Right lobe of liver (tissue), 6 donors: ENCODE measurements around the gene PRDM16. TPM values are rescaled to one million over a fixed set of nuclear protein-coding genes. Genes with fewer than 3 reads are reported as not detected.

Experiments used
- ATAC-seq, 4 donors: fragments of 200-7000 bp; cut with Tn5 transposase; one replicate each; pipeline ENCODE4 v1.9.1; 2020; ENCODE audit warnings: mild to moderate bottlenecking in 4 of 4, moderate library complexity in 4 of 4
- DNase-seq, 3 donors: peaks; one replicate each; pipeline ENCODE4 v3.0.0-alpha.2; 2020
- H3K27ac ChIP-seq, 3 donors: fragments of 200-600 bp; one replicate each; pipeline ENCODE4 v1.8.0; 2022
- H3K27me3 ChIP-seq, 2 donors: fragments of 200-600 bp; one replicate each; pipeline ENCODE4 v1.8.0; 2022
- H3K36me3 ChIP-seq, 4 donors: fragments of 200-600 bp; sonication (generic) in 1 of 4; one replicate each; pipeline versions ENCODE4 v1.5.1 to v1.8.0; 2017 to 2022; ENCODE audit warnings: control low read depth in 1 of 4
- H3K4me1 ChIP-seq, 4 donors: fragments of 200-600 bp; sonication (generic) in 1 of 4; one replicate each; pipeline versions ENCODE4 v1.5.1 to v1.8.0; 2017 to 2022; ENCODE audit warnings: control low read depth in 1 of 4
- H3K4me3 ChIP-seq, 3 donors: fragments of 200-600 bp; one replicate each; pipeline ENCODE4 v1.8.0; 2022
- H3K9me3 ChIP-seq, 4 donors: fragments of 200-600 bp; sonication (generic) in 1 of 4; one replicate each; pipeline versions ENCODE4 v1.5.1 to v1.8.0; 2017 to 2022; ENCODE audit warnings: control low read depth in 1 of 4
- POLR2A ChIP-seq: fragments of 450-650 bp; IDR thresholded peaks from one replicate; pipeline ENCODE4 v1.6.1; 2017; ENCODE audit warnings: antibody characterized with exemption, mild to moderate bottlenecking
- WGBS: methylation state at CpG from one replicate; pipeline ENCODE4 v1.1.6; 2018; ENCODE audit warnings: low coverage, low lambda C conversion rate; ENCODE audit not compliant: insufficient coverage; ENCODE audit errors: missing lambda C conversion rate; 5-methylcytosine and 5-hydroxymethylcytosine counted together
- intact Hi-C, 2 donors: fragments of 100-400 bp; cut with DNase I; formaldehyde crosslinking; loops; one replicate each; pipeline versions ENCODE4 v1.11.2 to v1.14.1; 2022
- total RNA-seq, 6 experiments: library from RNA; depleted of rRNA in 2 of 6; stranded (reverse); fragments of >200 nt in 2 of 6; fragmentation: NEBNext Ultra II Directional in 3 of 6; extraction: Animal tissue kit (Norgen Biotek cat#: 25700) in 3 of 6; gene quantifications; one replicate each; pipeline versions ENCODE4 v1.1.0 to v1.2.4, GENCODE V29; 2016 to 2023
- TF ChIP-seq, protein P1 (sequence below), 4 donors: fragments of 200-600 bp in 3 of 4; fragments of 450-650 bp in 1 of 4; IDR thresholded peaks; one replicate each; pipeline versions ENCODE4 v1.5.1 to v1.8.0; 2016 to 2022; ENCODE audit warnings: antibody characterized with exemption in 4 of 4, mild to moderate bottlenecking in 2 of 4
- donor health status: DM: no; HTN: yes; CAD: no.
- donor health status: DM: no; HTN: no; CAD: no.
- donor health status: DM: no; HTN: no; CAD: no.
- donor health status: DM: no; HTN: yes; CAD: no.
- donor health status: DM: no; HTN: yes; CAD: no.

Gene PRDM16
- total RNA-seq, 6 experiments from 2014 or later: 0.06 to 0.75 (median 0.28) TPM

DNA sequence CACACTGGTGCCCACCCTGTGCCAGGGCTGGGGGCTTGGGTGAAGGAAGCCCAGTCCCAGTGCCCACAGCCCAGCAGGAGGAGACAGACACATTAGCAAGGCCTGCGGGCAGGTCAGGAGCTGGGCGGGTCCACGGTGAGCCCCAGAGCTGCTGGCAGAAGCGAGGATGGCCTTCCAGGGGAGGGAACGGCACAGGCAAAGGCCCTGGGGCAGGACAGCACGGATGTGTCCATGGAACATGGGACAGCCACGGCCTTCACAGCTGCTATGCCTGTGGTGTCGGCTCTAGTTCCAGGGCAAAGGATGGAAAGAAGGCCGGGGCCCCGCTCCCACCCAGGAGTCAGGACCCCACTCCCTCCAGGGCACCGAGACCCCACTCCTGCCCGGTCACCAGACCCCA, 220.5 kb downstream of the PRDM16 start:
- Histone ChIP-seq H3K9me3 (no peaks in the 10 kb centered on the region), H3K4me3 (no peak overlapping the region), H3K27me3 (no peaks in the 10 kb centered on the region), H3K4me1 (no peaks in the 10 kb centered on the region), H3K36me3 (no peaks in the 10 kb centered on the region), H3K27ac (no peak overlapping the region)
- intact Hi-C loops: no loop called here
- TF ChIP-seq POLR2A: no peak
- TF ChIP-seq, protein P1, sequence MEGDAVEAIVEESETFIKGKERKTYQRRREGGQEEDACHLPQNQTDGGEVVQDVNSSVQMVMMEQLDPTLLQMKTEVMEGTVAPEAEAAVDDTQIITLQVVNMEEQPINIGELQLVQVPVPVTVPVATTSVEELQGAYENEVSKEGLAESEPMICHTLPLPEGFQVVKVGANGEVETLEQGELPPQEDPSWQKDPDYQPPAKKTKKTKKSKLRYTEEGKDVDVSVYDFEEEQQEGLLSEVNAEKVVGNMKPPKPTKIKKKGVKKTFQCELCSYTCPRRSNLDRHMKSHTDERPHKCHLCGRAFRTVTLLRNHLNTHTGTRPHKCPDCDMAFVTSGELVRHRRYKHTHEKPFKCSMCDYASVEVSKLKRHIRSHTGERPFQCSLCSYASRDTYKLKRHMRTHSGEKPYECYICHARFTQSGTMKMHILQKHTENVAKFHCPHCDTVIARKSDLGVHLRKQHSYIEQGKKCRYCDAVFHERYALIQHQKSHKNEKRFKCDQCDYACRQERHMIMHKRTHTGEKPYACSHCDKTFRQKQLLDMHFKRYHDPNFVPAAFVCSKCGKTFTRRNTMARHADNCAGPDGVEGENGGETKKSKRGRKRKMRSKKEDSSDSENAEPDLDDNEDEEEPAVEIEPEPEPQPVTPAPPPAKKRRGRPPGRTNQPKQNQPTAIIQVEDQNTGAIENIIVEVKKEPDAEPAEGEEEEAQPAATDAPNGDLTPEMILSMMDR (IDR thresholded peaks at IDR 0.05): no peak
- DNase-seq: no peak
- no CpG with 5 or more reads among the region's 12 CpGs for WGBS
- no peak for ATAC-seq

DNA sequence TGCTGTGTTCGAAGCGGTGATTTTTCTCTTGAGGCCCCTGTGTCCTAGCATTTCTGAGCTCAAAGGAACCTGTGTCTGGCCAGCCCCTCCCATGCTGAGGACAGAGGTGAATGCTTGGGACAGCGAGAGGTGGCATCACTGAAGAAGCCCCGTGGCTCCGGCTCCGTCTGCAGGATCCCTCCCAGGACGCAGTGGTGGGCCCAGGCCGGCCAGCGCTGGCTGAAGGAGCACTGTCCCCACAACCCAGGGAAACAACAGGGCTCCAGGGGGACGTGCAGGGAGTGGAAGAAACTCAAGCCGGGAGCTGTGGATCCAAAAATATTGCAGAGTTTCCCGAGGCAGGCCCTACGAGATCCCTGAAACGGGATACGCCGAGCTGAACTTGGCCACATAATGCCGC, 221.4 kb downstream of the PRDM16 start:
- H3K27ac ChIP-seq: no peak overlapping the region
- H3K27me3 ChIP-seq: no peaks in the 10 kb centered on the region
- ATAC-seq (no peak), DNase-seq (no peak)
- intact Hi-C loops: no loop called here
- WGBS: 67% methylated on average over 4 of the region's 17 CpGs
- no peaks in the 10 kb centered on the region for H3K36me3 ChIP-seq
- H3K9me3 ChIP-seq: no peaks in the 10 kb centered on the region
- H3K4me3 ChIP-seq: no peak overlapping the region
- no peaks in the 10 kb centered on the region for H3K4me1 ChIP-seq
- no peak for TF ChIP-seq POLR2A
- TF ChIP-seq, protein P1 (IDR thresholded peaks at IDR 0.05): no peak

DNA sequence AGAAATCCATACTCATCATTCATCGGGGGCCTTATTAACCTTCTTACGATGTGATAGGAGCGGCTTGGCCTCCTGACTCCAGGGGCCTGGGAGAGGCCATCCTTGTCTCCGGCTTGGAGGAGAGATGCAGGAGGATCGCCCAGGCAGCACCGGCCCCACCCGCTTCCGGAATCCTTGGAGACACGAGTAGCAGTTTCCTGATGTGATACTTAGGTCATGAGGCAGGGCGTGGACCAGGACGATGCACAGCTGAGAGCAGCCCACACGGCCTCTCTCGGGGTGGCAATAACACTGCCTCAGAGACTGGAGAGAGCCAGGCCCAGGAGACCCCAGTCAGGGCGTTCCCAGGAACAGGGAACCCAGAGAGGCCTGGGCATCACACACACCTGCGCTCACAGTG, 221.9 kb downstream of the PRDM16 start:
- no CpG with 5 or more reads among the region's 15 CpGs for WGBS

DNA sequence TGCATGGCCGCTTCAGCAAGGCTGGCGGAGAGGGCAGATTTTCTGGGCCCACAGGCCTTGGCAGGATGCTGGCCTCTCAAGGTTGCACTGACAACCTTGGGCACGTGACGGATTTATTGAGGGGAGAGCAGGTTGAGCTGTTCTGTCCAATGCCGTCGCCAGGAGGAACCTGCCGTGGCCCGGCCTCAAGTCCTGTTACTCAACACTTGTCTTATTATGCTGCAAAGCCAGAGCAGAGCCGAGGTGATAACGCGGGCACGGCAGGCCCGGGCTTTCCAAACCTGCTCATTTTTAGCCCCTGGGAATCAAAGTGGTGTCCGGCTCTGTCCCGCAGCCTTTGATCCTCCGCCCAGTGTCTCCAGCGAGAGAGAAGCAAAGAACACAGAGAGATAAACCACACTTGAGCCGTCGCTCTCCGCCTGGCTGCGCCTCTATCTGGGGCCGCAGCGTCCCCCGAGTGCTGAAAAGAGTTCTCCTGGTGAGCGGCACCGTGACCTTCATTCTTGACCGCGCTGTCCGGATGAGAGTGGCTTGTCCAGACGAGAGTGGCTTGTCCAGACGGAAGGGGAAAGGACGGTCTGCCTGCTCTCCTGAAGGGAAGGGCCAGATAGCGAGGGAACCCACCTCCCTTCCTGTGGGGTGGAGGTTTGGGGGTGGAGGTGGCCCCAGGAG, 223.2 kb downstream of the PRDM16 start:
- Histone ChIP-seq H3K27ac (no peak overlapping the region), H3K4me1 (no peaks in the 10 kb centered on the region), H3K36me3 (no peaks in the 10 kb centered on the region), H3K4me3 (no peak overlapping the region), H3K27me3 (no peaks in the 10 kb centered on the region), H3K9me3 (no peaks in the 10 kb centered on the region)
- no peak for DNase-seq
- intact Hi-C loops: no loop called here
- 44% methylated on average over 20 of the region's 33 CpGs for WGBS
- TF ChIP-seq, protein P1 (IDR thresholded peaks at IDR 0.05): no peak
- TF ChIP-seq POLR2A: no peak
- no peak for ATAC-seq

More for the DNA sequence above, 221.9 kb downstream of the PRDM16 start:
- no peak overlapping the region for H3K27ac ChIP-seq
- no peaks in the 10 kb centered on the region for H3K36me3 ChIP-seq
- H3K4me3 ChIP-seq: no peak overlapping the region
- no peaks in the 10 kb centered on the region for H3K9me3 ChIP-seq
- ATAC-seq (no peak), DNase-seq (no peak)
- no peaks in the 10 kb centered on the region for H3K4me1 ChIP-seq
- no peaks in the 10 kb centered on the region for H3K27me3 ChIP-seq
- intact Hi-C loops: no loop called here
- TF ChIP-seq, protein P1 (IDR thresholded peaks at IDR 0.05): no peak
- no peak for TF ChIP-seq POLR2A
